HepG2 (cell line): ENCODE measurements around the gene EVL.

Experiments
- CTCF ChIP-seq: sonication (generic); formaldehyde crosslinking; IDR thresholded peaks from 2 replicates; pipeline ENCODE4 v1.5.0; 2020; ENCODE audit warnings: mild to moderate bottlenecking, missing genetic modification reagents, moderate library complexity
- ESRRA ChIP-seq: sonication (generic); formaldehyde crosslinking; IDR thresholded peaks from 2 replicates; pipeline ENCODE4 v1.5.1; 2020; ENCODE audit warnings: mild to moderate bottlenecking, low read depth, missing genetic modification reagents
- GABPA ChIP-seq, 2 experiments: IDR thresholded peaks; 2 replicates each; pipeline ENCODE4 v1.6.1; 2011 to 2016; ENCODE audit warnings: low read depth in 2 of 2, low read length in 1 of 2, missing biosample characterization in 1 of 2, missing genetic modification characterization in 1 of 2
- HNF1A ChIP-seq, 2 experiments: sonication (generic) in 1 of 2; formaldehyde crosslinking in 1 of 2; IDR thresholded peaks; 2 replicates each; pipeline versions ENCODE4 v1.4.0 to v1.6.1; 2016 to 2020; ENCODE audit warnings: borderline replicate concordance in 1 of 2, low read depth in 1 of 2, mild to moderate bottlenecking in 1 of 2, missing genetic modification reagents in 1 of 2
- POLR2A ChIP-seq, 2 experiments: IDR thresholded peaks; 2 replicates each; pipeline ENCODE4 v1.6.1; 2011; ENCODE audit warnings: low read depth in 2 of 2, low read length in 2 of 2, mild to moderate bottlenecking in 1 of 2, moderate library complexity in 1 of 2; ENCODE audit not compliant: insufficient read depth in 1 of 2
- SOX13 ChIP-seq, 3 experiments: fragments of 450-650 bp in 1 of 3; sonication (generic) in 1 of 3; formaldehyde crosslinking in 1 of 3; IDR thresholded peaks in 2 of 3; conservative IDR thresholded peaks in 1 of 3; 2 replicates each; pipeline versions ENCODE4 v1.5.0 to v1.6.1; 2016 to 2020; ENCODE audit warnings: antibody characterized with exemption in 1 of 3, mild to moderate bottlenecking in 1 of 3, missing compliant biosample characterization in 1 of 3, missing genetic modification reagents in 1 of 3, moderate library complexity in 1 of 3
- TSC22D2 ChIP-seq: sonication (generic); formaldehyde crosslinking; IDR thresholded peaks from 2 replicates; pipeline ENCODE4 v1.5.1; 2020; ENCODE audit warnings: missing genetic modification reagents, mild to moderate bottlenecking, borderline replicate concordance
- ZNF274 ChIP-seq: sonication (generic); formaldehyde crosslinking; IDR thresholded peaks from 2 replicates; pipeline ENCODE4 v1.5.1; 2020; ENCODE audit warnings: mild to moderate bottlenecking, missing genetic modification reagents
- ZNF616 ChIP-seq: sonication (generic); formaldehyde crosslinking; IDR thresholded peaks from 2 replicates; pipeline ENCODE4 v1.5.0; 2020; ENCODE audit warnings: low read depth, mild to moderate bottlenecking, missing genetic modification reagents

- TF ChIP-seq POLR2A (IDR thresholded peaks at IDR 0.05; ENCODE audit: insufficient read depth in 1 of 2, low read depth in 2 of 2, low read length in 2 of 2), result no peak
- no peak for TF ChIP-seq CTCF (CRISPR knock-in tag)
- no peak for TF ChIP-seq TSC22D2 (CRISPR knock-in tag)
- no peak for TF ChIP-seq SOX13 (IDR thresholded peaks at IDR 0.05)
- TF ChIP-seq SOX13 (CRISPR knock-in tag; conservative IDR thresholded peaks at IDR 0.05 in 1 of 2, IDR thresholded peaks at IDR 0.05 in 1 of 2), result no peak
- TF ChIP-seq ZNF616 (CRISPR knock-in tag), result no peak
- TF ChIP-seq GABPA (IDR thresholded peaks at IDR 0.05; ENCODE audit: low read depth, low read length), result no peak
- no peak for TF ChIP-seq GABPA (CRISPR knock-in tag; IDR thresholded peaks at IDR 0.05; ENCODE audit: low read depth)
- no peak for TF ChIP-seq HNF1A (IDR thresholded peaks at IDR 0.05; ENCODE audit: low read depth)
- no peak for TF ChIP-seq HNF1A (CRISPR knock-in tag; IDR thresholded peaks at IDR 0.05; ENCODE audit: borderline replicate concordance)
- TF ChIP-seq ESRRA, result no peak
- no peak for TF ChIP-seq ZNF274 (CRISPR knock-in tag)
Observed at GRCh38 chr14:100030452-100031153, 34.6 kb upstream of the EVL start.
